Measurements from ENCODE around the gene SENP7.

SENP7 gene

GRCh38 chr3:101521211-101521701, 8.2 kb upstream of the SENP7 start:
- H3K4me3 ChIP-seq (ENCODE audit: low read depth, low read length) = no peak overlapping the region
- TF ChIP-seq CTCF (IDR thresholded peaks at IDR 0.05; ENCODE audit: control insufficient read depth, extremely low read depth, insufficient read depth) = no peak
- DNase-seq (ENCODE audit: low read depth) = no peak

- H3K4me3 ChIP-seq (ENCODE audit: low read depth, low read length) = no peak overlapping the region
- TF ChIP-seq CTCF (IDR thresholded peaks at IDR 0.05; ENCODE audit: control insufficient read depth, extremely low read depth, insufficient read depth) = no peak
- no peak for DNase-seq (ENCODE audit: low read depth)
Measured at GRCh38 chr3:101519685-101520365, 6.8 kb upstream of the SENP7 start.

- H3K4me3 ChIP-seq (ENCODE audit: low read depth, low read length) = no peak overlapping the region
- TF ChIP-seq CTCF (IDR thresholded peaks at IDR 0.05; ENCODE audit: control insufficient read depth, extremely low read depth, insufficient read depth) = no peak
- DNase-seq (ENCODE audit: low read depth) = no peak
Measured at GRCh38 chr3:101518421-101518871, 5.4 kb upstream of the SENP7 start.

- peak overlapping the region; percentile 60 for H3K4me3 ChIP-seq (ENCODE audit: low read depth, low read length)
- no peak for TF ChIP-seq CTCF (IDR thresholded peaks at IDR 0.05; ENCODE audit: control insufficient read depth, extremely low read depth, insufficient read depth)
- DNase-seq (ENCODE audit: low read depth) = no peak
Measured at GRCh38 chr3:101513419-101513986, 491 bp upstream of the SENP7 start.

- no peak for DNase-seq (ENCODE audit: low read depth)
- H3K4me3 ChIP-seq (ENCODE audit: low read depth, low read length) = peak overlapping the region; percentile 60
- no peak for TF ChIP-seq CTCF (IDR thresholded peaks at IDR 0.05; ENCODE audit: control insufficient read depth, extremely low read depth, insufficient read depth)
Measured at GRCh38 chr3:101512396-101512645, 691 bp downstream of the SENP7 start.

- no peak for TF ChIP-seq CTCF (IDR thresholded peaks at IDR 0.05; ENCODE audit: control insufficient read depth, extremely low read depth, insufficient read depth)
- no peak overlapping the region for H3K4me3 ChIP-seq (ENCODE audit: low read depth, low read length)
- DNase-seq (ENCODE audit: low read depth) = no peak
Measured at GRCh38 chr3:101509811-101510210, 3.2 kb downstream of the SENP7 start.

GRCh38 chr3:101509281-101509680, 3.7 kb downstream of the SENP7 start:
- no peak for TF ChIP-seq CTCF (IDR thresholded peaks at IDR 0.05; ENCODE audit: control insufficient read depth, extremely low read depth, insufficient read depth)
- no peak for DNase-seq (ENCODE audit: low read depth)
- no peak overlapping the region for H3K4me3 ChIP-seq (ENCODE audit: low read depth, low read length)

Data from LNCaP clone FGC (cell line).